Measurements from ENCODE around the gene MAN2B2. TPM values are rescaled to one million over a fixed set of nuclear protein-coding genes. Genes with fewer than 3 reads are reported as not detected.

The MAN2B2 gene
- total RNA-seq, 1 experiment from 2014 or later: 5.9 TPM

GRCh38 chr4:6596948-6597347 lies 22.0 kb downstream of the MAN2B2 start:
- Histone ChIP-seq H3K4me2 (ENCODE audit: insufficient read depth, insufficient read length, low read length) (no peak overlapping the region), H4K8ac (replicated peaks; ENCODE audit: insufficient read length, low read depth, low read length) (no peak overlapping the region), H2BK15ac (ENCODE audit: low read depth, low read length) (no peak overlapping the region), H3K23me2 (ENCODE audit: insufficient read length, low read depth, low read length, poor library complexity, severe bottlenecking) (no peaks in the 10 kb centered on the region), H3K4me1 (ENCODE audit: insufficient read depth, low read length) (no peaks in the 10 kb centered on the region), H3T11ph (ENCODE audit: low read length) (no peak overlapping the region), H3K27ac (ENCODE audit: insufficient read length, low read depth, low read length) (no peak overlapping the region), H4K91ac (ENCODE audit: insufficient read length, low read depth, low read length) (no peak overlapping the region), H4K5ac (ENCODE audit: insufficient read length, low read depth, low read length) (no peak overlapping the region), H3K9ac (ENCODE audit: extremely low read depth, insufficient read length, low read length) (no peak overlapping the region), H3K27me3 (ENCODE audit: insufficient read depth, low read length) (no peaks in the 10 kb centered on the region), H3K4ac (ENCODE audit: low read depth, low read length) (no peak overlapping the region), H3K79me1 (ENCODE audit: insufficient read depth, low read depth, low read length, poor library complexity, severe bottlenecking) (no peaks in the 10 kb centered on the region), H3K14ac (ENCODE audit: insufficient read depth, low read length) (no peak overlapping the region), H3K79me2 (ENCODE audit: insufficient read depth, low read length) (no peaks in the 10 kb centered on the region), H2BK5ac (ENCODE audit: insufficient read length, low read length) (no peak overlapping the region), H3K18ac (ENCODE audit: insufficient read length, low read depth, low read length) (no peak overlapping the region), H3K23ac (ENCODE audit: insufficient read length, low read depth, low read length) (no peak overlapping the region), H2AK5ac (ENCODE audit: insufficient read length, low read length) (no peak overlapping the region), H2BK20ac (ENCODE audit: low read depth, low read length, poor library complexity, severe bottlenecking) (no peak overlapping the region), H4K20me1 (ENCODE audit: control insufficient read depth, insufficient read depth, insufficient read length) (no peaks in the 10 kb centered on the region), H2BK12ac (ENCODE audit: insufficient read length, low read depth, low read length) (no peak overlapping the region), H2AFZ (ENCODE audit: low read length) (no peak overlapping the region), H2BK120ac (ENCODE audit: low read depth, low read length, poor library complexity, severe bottlenecking) (no peak overlapping the region), H3K9me3 (ENCODE audit: control insufficient read depth, low read depth, low read length) (no peaks in the 10 kb centered on the region), H3K56ac (ENCODE audit: insufficient read length, low read depth, low read length) (no peak overlapping the region)
- Mint-ChIP-seq H3K27ac (no peak overlapping the region), H3K9me3 (no peaks in the 10 kb centered on the region; a peak in 1 of 5 replicates), H3K4me3 (no peak overlapping the region), H3K27me3 (ENCODE audit: low read depth) (no peaks in the 10 kb centered on the region; the same call in none of the 2 replicates), H3K36me3 (ENCODE audit: insufficient read depth in 1 of 3, low read depth in 3 of 3) (peaks cover 0 to 4% (median 0%) of the 10 kb centered on the region in 3 experiments; a peak in 2 of 7 replicates), H3K4me1 (0 out of 4 replicates have a peak, but pooled peaks cover 0 to 8% of the 10 kb centered on the region in 2 experiments)
- no CpG with 5 or more reads among the region's 17 CpGs for WGBS (ENCODE audit: extremely low coverage, insufficient read length, low lambda C conversion rate)
- TF ChIP-seq, protein P1, sequence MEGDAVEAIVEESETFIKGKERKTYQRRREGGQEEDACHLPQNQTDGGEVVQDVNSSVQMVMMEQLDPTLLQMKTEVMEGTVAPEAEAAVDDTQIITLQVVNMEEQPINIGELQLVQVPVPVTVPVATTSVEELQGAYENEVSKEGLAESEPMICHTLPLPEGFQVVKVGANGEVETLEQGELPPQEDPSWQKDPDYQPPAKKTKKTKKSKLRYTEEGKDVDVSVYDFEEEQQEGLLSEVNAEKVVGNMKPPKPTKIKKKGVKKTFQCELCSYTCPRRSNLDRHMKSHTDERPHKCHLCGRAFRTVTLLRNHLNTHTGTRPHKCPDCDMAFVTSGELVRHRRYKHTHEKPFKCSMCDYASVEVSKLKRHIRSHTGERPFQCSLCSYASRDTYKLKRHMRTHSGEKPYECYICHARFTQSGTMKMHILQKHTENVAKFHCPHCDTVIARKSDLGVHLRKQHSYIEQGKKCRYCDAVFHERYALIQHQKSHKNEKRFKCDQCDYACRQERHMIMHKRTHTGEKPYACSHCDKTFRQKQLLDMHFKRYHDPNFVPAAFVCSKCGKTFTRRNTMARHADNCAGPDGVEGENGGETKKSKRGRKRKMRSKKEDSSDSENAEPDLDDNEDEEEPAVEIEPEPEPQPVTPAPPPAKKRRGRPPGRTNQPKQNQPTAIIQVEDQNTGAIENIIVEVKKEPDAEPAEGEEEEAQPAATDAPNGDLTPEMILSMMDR (conservative IDR thresholded peaks at IDR 0.05): no peak
- no peak for DNase-seq

Measured in H9 (cell line).